SK-N-SH (cell line): Measurements from ENCODE around the gene GLB1L3. TPM values are rescaled to one million over a fixed set of nuclear protein-coding genes. Genes with fewer than 3 reads are reported as not detected.

ENCODE experiments used
- CTCF ChIA-PET: fragments of 300-600, 350-600 bp; formaldehyde crosslinking; extraction: SDS; loops from one replicate; lab custom pipeline; 2021; lab: Yijun Ruan, JAX
- POLR2A ChIA-PET: fragments of 350-600 bp; sonication (Branson Sonifier 250); formaldehyde crosslinking; extraction: SDS; loops from one replicate; lab custom pipeline; 2020; ENCODE audit warnings: antibody characterized with exemption, inconsistent platforms; lab: Yijun Ruan, JAX
- DNase-seq: peaks from one replicate; pipeline ENCODE4 v3.0.0; 2012
- H2AFZ ChIP-seq: fragments of 200-600 bp; sonication (generic); 2 replicates; pipeline ENCODE4 v1.8.1; 2016; ENCODE audit warnings: antibody characterized with exemption, mild to moderate bottlenecking, low read depth
- H3F3A ChIP-seq: fragments of 200-600 bp; sonication (generic); replicated peaks from 2 replicates; pipeline ENCODE3; 2016; ENCODE audit warnings: antibody characterized with exemption, mild to moderate bottlenecking; ENCODE audit not compliant: insufficient read depth
- H3K27ac ChIP-seq, 2 experiments: fragments of 200-500 bp in 1 of 2; fragments of 200-600 bp in 1 of 2; sonication (Bioruptor generic) in 1 of 2; sonication (generic), shearing (Covaris generic) in 1 of 2; 2 replicates each; pipeline versions ENCODE4 v1.5.1 to v1.6.1; 2014 to 2016; ENCODE audit warnings: low read depth in 2 of 2, inconsistent platforms in 1 of 2, low read length in 1 of 2, mild to moderate bottlenecking in 1 of 2, mixed read lengths in 1 of 2
- H3K27me3 ChIP-seq: fragments of 200-600 bp; sonication (generic), shearing (Covaris generic); 2 replicates; pipeline ENCODE4 v1.6.1; 2016; ENCODE audit warnings: mixed run types; ENCODE audit not compliant: insufficient read depth
- H3K36me3 ChIP-seq, 2 experiments: fragments of 200-500 bp in 1 of 2; fragments of 200-600 bp in 1 of 2; sonication (Bioruptor generic) in 1 of 2; sonication (generic) in 1 of 2; replicated peaks in 1 of 2; 2 replicates each; pipeline versions ENCODE3 to v1.5.1; 2014 to 2016; ENCODE audit warnings: low read length in 1 of 2, mild to moderate bottlenecking in 1 of 2; ENCODE audit not compliant: insufficient read depth in 2 of 2, control insufficient read depth in 1 of 2
- H3K4me1 ChIP-seq, 2 experiments: fragments of 200-500 bp in 1 of 2; fragments of 200-600 bp in 1 of 2; sonication (Bioruptor generic) in 1 of 2; sonication (generic), shearing (Covaris generic) in 1 of 2; 2 replicates each; pipeline versions ENCODE4 v1.5.1 to v1.6.1; 2014 to 2016; ENCODE audit warnings: low read depth in 1 of 2, low read length in 1 of 2, mixed run types in 1 of 2; ENCODE audit not compliant: insufficient read depth in 2 of 2, control insufficient read depth in 1 of 2
- H3K4me2 ChIP-seq: fragments of 200-600 bp; sonication (generic), shearing (Covaris generic); 2 replicates; pipeline ENCODE4 v1.6.1; 2017; ENCODE audit warnings: mixed run types
- H3K4me3 ChIP-seq, 2 experiments: fragments of 200-500 bp in 1 of 2; fragments of 200-600 bp in 1 of 2; sonication (Bioruptor generic) in 1 of 2; sonication (generic), shearing (Covaris generic) in 1 of 2; 2 replicates each; pipeline versions ENCODE4 v1.5.1 to v1.8.1; 2014 to 2016; ENCODE audit warnings: low read depth in 2 of 2, inconsistent platforms in 1 of 2, low read length in 1 of 2, mild to moderate bottlenecking in 1 of 2, mixed read lengths in 1 of 2, moderate library complexity in 1 of 2
- H3K79me2 ChIP-seq: fragments of 200-600 bp; sonication (generic); 2 replicates; pipeline ENCODE4 v1.8.1; 2017; ENCODE audit warnings: mild to moderate bottlenecking; ENCODE audit not compliant: insufficient read depth
- H3K9ac ChIP-seq: fragments of 200-600 bp; sonication (generic); 2 replicates; pipeline ENCODE4 v1.6.1; 2017; ENCODE audit warnings: mixed run types
- H3K9me2 ChIP-seq: fragments of 200-600 bp; sonication (generic); 2 replicates; pipeline ENCODE4 v1.6.1; 2017; ENCODE audit warnings: mixed run types
- H3K9me3 ChIP-seq: fragments of 200-600 bp; sonication (generic); 2 replicates; pipeline ENCODE4 v1.6.1; 2017; ENCODE audit warnings: mixed run types, mild to moderate bottlenecking, moderate library complexity
- H4K20me1 ChIP-seq: fragments of 200-600 bp; sonication (generic); 2 replicates; pipeline ENCODE4 v1.6.1; 2017; ENCODE audit warnings: mild to moderate bottlenecking, mixed run types; ENCODE audit not compliant: insufficient read depth
- CHD2 ChIP-seq: fragments of 150-350 bp; IDR thresholded peaks from 2 replicates; pipeline ENCODE4 v1.6.1; 2018; ENCODE audit warnings: low read length; ENCODE audit not compliant: partially characterized antibody
- CTCF ChIP-seq: fragments of 200-600 bp; sonication (generic); IDR thresholded peaks from 2 replicates; pipeline ENCODE4 v1.6.1; 2017; ENCODE audit warnings: antibody characterized with exemption, mild to moderate bottlenecking, moderate library complexity
- ELF1 ChIP-seq: IDR thresholded peaks from 2 replicates; pipeline ENCODE4 v1.4.0; 2012
- EP300 ChIP-seq, 2 experiments: IDR thresholded peaks; 2 replicates each; pipeline versions ENCODE4 v1.4.0 to v1.6.1; 2012; ENCODE audit warnings: borderline replicate concordance in 1 of 2, low read depth in 1 of 2, low read length in 1 of 2
- FOXM1 ChIP-seq: IDR thresholded peaks from 2 replicates; pipeline ENCODE4 v1.4.0; 2012; ENCODE audit warnings: low read depth, mild to moderate bottlenecking
- JUND ChIP-seq: IDR thresholded peaks from 2 replicates; pipeline ENCODE4 v1.4.0; 2012
- NFIC ChIP-seq: IDR thresholded peaks from 2 replicates; pipeline ENCODE4 v1.4.0; 2012; ENCODE audit warnings: borderline replicate concordance
- POLR2AphosphoS5 ChIP-seq: IDR thresholded peaks from 2 replicates; pipeline ENCODE4 v1.6.1; 2012; ENCODE audit warnings: low read depth, low read length
- RAD21 ChIP-seq: IDR thresholded peaks from 2 replicates; pipeline ENCODE4 v1.6.1; 2012; ENCODE audit warnings: mild to moderate bottlenecking, low read length
- RCOR1 ChIP-seq: fragments of 150-350 bp; IDR thresholded peaks from 2 replicates; pipeline ENCODE4 v1.6.1; 2017; ENCODE audit warnings: antibody characterized with exemption, low read length
- RFX5 ChIP-seq: IDR thresholded peaks from 2 replicates; pipeline ENCODE4 v1.6.1; 2012; ENCODE audit warnings: mild to moderate bottlenecking, improper control_type of control experiment, low read length
- RXRA ChIP-seq: IDR thresholded peaks from 2 replicates; pipeline ENCODE4 v1.4.0; 2012; ENCODE audit warnings: low read depth, mild to moderate bottlenecking, borderline replicate concordance
- SIN3A ChIP-seq: IDR thresholded peaks from 2 replicates; pipeline ENCODE4 v1.6.1; 2012; ENCODE audit warnings: low read depth, mild to moderate bottlenecking, low read length, moderate library complexity, borderline replicate concordance
- SMC3 ChIP-seq: IDR thresholded peaks from 2 replicates; pipeline ENCODE4 v1.6.1; 2012; ENCODE audit warnings: low read depth, low read length, improper control_type of control experiment
- TEAD4 ChIP-seq: IDR thresholded peaks from 2 replicates; pipeline ENCODE4 v1.4.0; 2012; ENCODE audit warnings: mild to moderate bottlenecking, borderline replicate concordance; ENCODE audit not compliant: insufficient read depth
- whole genome bisulfite sequencing: methylation state at CpG from one replicate; pipeline ENCODE4 v1.1.6; 2017; ENCODE audit warnings: low lambda C conversion rate; 5-methylcytosine and 5-hydroxymethylcytosine counted together
- polyA plus RNA-seq, 3 experiments: library from polyadenylated mRNA; depleted of rRNA; stranded (reverse); fragments of >200 nt; gene quantifications; 2 replicates each; pipeline ENCODE4 v1.2.3, GENCODE V29; 2012
- TF ChIP-seq, protein P1 (sequence below): fragments of 150-350 bp; IDR thresholded peaks from 2 replicates; pipeline ENCODE4 v1.6.1; 2016; ENCODE audit warnings: mild to moderate bottlenecking, low read depth, low read length
- TF ChIP-seq, protein P2 (sequence below): IDR thresholded peaks from 2 replicates; pipeline ENCODE4 v1.4.0; 2012; ENCODE audit warnings: low read depth
- TF ChIP-seq, protein P3 (sequence below): fragments of 150-350 bp; IDR thresholded peaks from 2 replicates; pipeline ENCODE4 v1.6.1; 2017; ENCODE audit warnings: antibody characterized with exemption, low read length, low read depth, borderline replicate concordance
- TF ChIP-seq, protein P4 (sequence below): IDR thresholded peaks from 2 replicates; pipeline ENCODE4; 2012

Gene GLB1L3
- polyA plus RNA-seq, 1 of the 3 experiments (the other 2 are of a cell fraction): not detected

DNA sequence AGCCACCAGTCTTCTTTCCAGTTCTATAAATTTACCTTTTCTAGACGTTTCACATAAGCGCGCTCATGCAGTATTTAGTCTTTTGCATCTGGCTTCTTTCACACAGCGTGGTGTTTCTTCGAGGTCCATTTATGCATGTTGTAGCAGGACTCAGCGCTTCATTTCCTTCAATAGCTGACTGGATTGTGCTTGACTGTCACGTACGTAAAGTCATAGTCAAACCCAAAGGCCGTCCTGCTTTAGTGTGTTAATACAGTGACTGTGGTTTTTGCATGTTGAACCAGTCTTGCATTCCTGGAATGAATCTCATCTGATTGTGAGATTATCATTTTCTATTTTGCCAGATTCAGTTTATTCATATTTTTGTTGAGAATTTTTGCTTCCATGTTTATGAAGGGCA, 18.5 kb downstream of the GLB1L3 start (continued):
- TF ChIP-seq, protein P1, sequence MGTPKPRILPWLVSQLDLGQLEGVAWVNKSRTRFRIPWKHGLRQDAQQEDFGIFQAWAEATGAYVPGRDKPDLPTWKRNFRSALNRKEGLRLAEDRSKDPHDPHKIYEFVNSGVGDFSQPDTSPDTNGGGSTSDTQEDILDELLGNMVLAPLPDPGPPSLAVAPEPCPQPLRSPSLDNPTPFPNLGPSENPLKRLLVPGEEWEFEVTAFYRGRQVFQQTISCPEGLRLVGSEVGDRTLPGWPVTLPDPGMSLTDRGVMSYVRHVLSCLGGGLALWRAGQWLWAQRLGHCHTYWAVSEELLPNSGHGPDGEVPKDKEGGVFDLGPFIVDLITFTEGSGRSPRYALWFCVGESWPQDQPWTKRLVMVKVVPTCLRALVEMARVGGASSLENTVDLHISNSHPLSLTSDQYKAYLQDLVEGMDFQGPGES: no peak
- TF ChIP-seq RFX5: no peak
- no peak for TF ChIP-seq JUND
- TF ChIP-seq, protein P2, sequence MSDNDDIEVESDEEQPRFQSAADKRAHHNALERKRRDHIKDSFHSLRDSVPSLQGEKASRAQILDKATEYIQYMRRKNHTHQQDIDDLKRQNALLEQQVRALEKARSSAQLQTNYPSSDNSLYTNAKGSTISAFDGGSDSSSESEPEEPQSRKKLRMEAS: no peak
- no peak for TF ChIP-seq EP300 (IDR thresholded peaks at IDR 0.05; ENCODE audit: borderline replicate concordance in 1 of 2, low read depth in 1 of 2, low read length in 1 of 2)

DNA sequence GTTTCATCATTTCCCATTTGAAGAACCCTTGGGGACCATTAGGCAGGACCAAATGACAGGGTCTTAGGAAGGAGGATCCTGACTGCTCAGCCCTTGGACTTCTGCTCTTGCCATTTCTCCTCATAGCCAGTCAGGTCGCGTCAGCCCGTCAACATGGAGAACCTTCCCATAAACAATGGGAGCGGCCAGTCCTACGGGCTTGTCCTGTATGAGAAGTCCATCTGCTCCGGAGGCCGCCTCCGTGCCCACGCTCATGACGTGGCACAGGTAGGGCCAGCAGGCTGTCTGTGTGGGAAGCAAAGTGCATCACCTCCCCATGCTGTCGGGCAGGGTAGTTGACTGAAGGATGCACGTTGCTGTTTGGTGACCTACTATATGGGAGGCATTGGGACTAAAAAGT, 36.0 kb downstream of the GLB1L3 start:
- no peak overlapping the region for H3K4me2 ChIP-seq
- 59% methylated on average over 8 of the region's 12 CpGs for WGBS
- no peaks in the 10 kb centered on the region for H3K9me3 ChIP-seq
- H3K27me3 ChIP-seq: no peaks in the 10 kb centered on the region
- no peak for TF ChIP-seq SIN3A
- no peak for TF ChIP-seq NFIC
- no peak for TF ChIP-seq RXRA
- TF ChIP-seq RAD21: no peak
- no peak for TF ChIP-seq ELF1
- TF ChIP-seq RCOR1: no peak
- no peak for TF ChIP-seq CHD2
- no peak for TF ChIP-seq CTCF
- no peak for TF ChIP-seq POLR2AphosphoS5
- TF ChIP-seq, protein P3, sequence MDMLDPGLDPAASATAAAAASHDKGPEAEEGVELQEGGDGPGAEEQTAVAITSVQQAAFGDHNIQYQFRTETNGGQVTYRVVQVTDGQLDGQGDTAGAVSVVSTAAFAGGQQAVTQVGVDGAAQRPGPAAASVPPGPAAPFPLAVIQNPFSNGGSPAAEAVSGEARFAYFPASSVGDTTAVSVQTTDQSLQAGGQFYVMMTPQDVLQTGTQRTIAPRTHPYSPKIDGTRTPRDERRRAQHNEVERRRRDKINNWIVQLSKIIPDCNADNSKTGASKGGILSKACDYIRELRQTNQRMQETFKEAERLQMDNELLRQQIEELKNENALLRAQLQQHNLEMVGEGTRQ: no peak
- TF ChIP-seq, protein P2: no peak
- no peak for TF ChIP-seq JUND
- no peak for TF ChIP-seq SMC3
- no peak for TF ChIP-seq TEAD4
- no peak for TF ChIP-seq FOXM1
- TF ChIP-seq RFX5: no peak
- TF ChIP-seq, protein P4, sequence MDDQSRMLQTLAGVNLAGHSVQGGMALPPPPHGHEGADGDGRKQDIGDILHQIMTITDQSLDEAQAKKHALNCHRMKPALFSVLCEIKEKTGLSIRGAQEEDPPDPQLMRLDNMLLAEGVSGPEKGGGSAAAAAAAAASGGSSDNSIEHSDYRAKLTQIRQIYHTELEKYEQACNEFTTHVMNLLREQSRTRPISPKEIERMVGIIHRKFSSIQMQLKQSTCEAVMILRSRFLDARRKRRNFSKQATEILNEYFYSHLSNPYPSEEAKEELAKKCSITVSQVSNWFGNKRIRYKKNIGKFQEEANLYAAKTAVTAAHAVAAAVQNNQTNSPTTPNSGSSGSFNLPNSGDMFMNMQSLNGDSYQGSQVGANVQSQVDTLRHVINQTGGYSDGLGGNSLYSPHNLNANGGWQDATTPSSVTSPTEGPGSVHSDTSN: no peak
- no peak overlapping the region for H2AFZ ChIP-seq
- POLR2A ChIA-PET: no interaction called here
- no peaks in the 10 kb centered on the region for H3K36me3 ChIP-seq
- no peak for DNase-seq
- no peaks in the 10 kb centered on the region for H3K79me2 ChIP-seq
- H3K27ac ChIP-seq: no peak overlapping the region
- no peak overlapping the region for H3K4me3 ChIP-seq
- H4K20me1 ChIP-seq: no peaks in the 10 kb centered on the region
- H3K9ac ChIP-seq: no peak overlapping the region
- no peaks in the 10 kb centered on the region for H3K9me2 ChIP-seq
- H3F3A ChIP-seq: no peaks in the 10 kb centered on the region
- CTCF ChIA-PET: no interaction called here
- no peaks in the 10 kb centered on the region; a peak in 1 of 4 replicates for H3K4me1 ChIP-seq
